HepG2 (cell line): Measurements from ENCODE around the gene AGXT. TPM values are rescaled to one million over a fixed set of nuclear protein-coding genes. Genes with fewer than 3 reads are reported as not detected.

Source experiments
- ATAC-seq: fragments of 200-7000 bp; cut with Tn5 transposase; 3 replicates; pipeline ENCODE4 v1.9.1; 2020; ENCODE audit warnings: mild to moderate bottlenecking, moderate library complexity
- BruUV-seq: library from RNA; stranded (reverse); fragments of 400-500 nt; replicated peaks from 2 replicates; lab custom pipeline; 2021; lab: Mats Ljungman, UMichigan
- CTCF ChIA-PET: fragments of 300-600 bp; formaldehyde crosslinking; extraction: SDS; loops from one replicate; lab custom pipeline; 2021; ENCODE audit warnings: low total read pairs, inconsistent platforms, low intra/inter-chr PET ratio; lab: Yijun Ruan, JAX
- POLR2A ChIA-PET: fragments of 350-600 bp; sonication (Branson Sonifier 250); formaldehyde crosslinking; loops from one replicate; lab custom pipeline; 2020; ENCODE audit warnings: antibody characterized with exemption, inconsistent platforms; lab: Yijun Ruan, JAX
- DNase-seq: peaks from one replicate; pipeline ENCODE4 v3.0.0-alpha.2; 2015; ENCODE audit warnings: low spot score
- FAIRE-seq: peaks from 3 replicates; lab custom pipeline; 2011; peaks lifted over from hg19 to GRCh38; lab: Jason Lieb, UNC
- H2AFZ ChIP-seq: one replicate; pipeline ENCODE4 v1.6.1; 2011; ENCODE audit warnings: low read length, inconsistent platforms
- H3K27ac ChIP-seq: fragments of 300-600 bp; 3 replicates; pipeline ENCODE4 v1.8.0; 2011; ENCODE audit warnings: mixed run types, mild to moderate bottlenecking, mixed read lengths, low read length, inconsistent platforms; ENCODE audit not compliant: insufficient read depth; ENCODE audit errors: extremely low read length
- H3K27me3 ChIP-seq, 2 experiments: fragments of 200-600 bp in 1 of 2; 2 replicates in 1 of 2; 3 replicates in 1 of 2; pipeline versions ENCODE4 v1.6.0 to v1.8.0; 2011; ENCODE audit warnings: low read length in 2 of 2, mild to moderate bottlenecking in 2 of 2, moderate library complexity in 2 of 2, inconsistent platforms in 1 of 2; ENCODE audit not compliant: insufficient read depth in 2 of 2, control insufficient read depth in 1 of 2
- H3K36me3 ChIP-seq, 2 experiments: fragments of 200-600 bp in 1 of 2; replicated peaks in 1 of 2; 2 replicates in 1 of 2; 3 replicates in 1 of 2; pipeline versions ENCODE4 v1.5.1 to v1.8.0; 2011; ENCODE audit warnings: low read length in 2 of 2, inconsistent platforms in 1 of 2; ENCODE audit not compliant: insufficient read depth in 2 of 2, control insufficient read depth in 1 of 2
- H3K4me1 ChIP-seq: 2 replicates; pipeline ENCODE4 v1.5.1; 2012; ENCODE audit warnings: low read length, inconsistent platforms; ENCODE audit not compliant: insufficient read depth
- H3K4me2 ChIP-seq: 2 replicates; pipeline ENCODE4 v1.6.0; 2011; ENCODE audit warnings: low read depth, low read length, inconsistent platforms
- H3K4me3 ChIP-seq, 3 experiments: fragments of 200-600 bp in 1 of 3; sonication (generic), shearing (Covaris generic) in 1 of 3; replicated peaks in 1 of 3; 2 replicates each; pipeline ENCODE4 v1.5.1; 2011 to 2016; ENCODE audit warnings: low read length in 3 of 3, inconsistent platforms in 2 of 3, low read depth in 2 of 3, mild to moderate bottlenecking in 2 of 3, control low read depth in 1 of 3, mixed read lengths in 1 of 3; ENCODE audit not compliant: insufficient read depth in 1 of 3
- H3K79me2 ChIP-seq: one replicate; pipeline ENCODE4 v1.6.1; 2011; ENCODE audit warnings: low read length, inconsistent platforms; ENCODE audit not compliant: insufficient read depth
- H3K9ac ChIP-seq: 2 replicates; pipeline ENCODE4 v1.6.0; 2011; ENCODE audit warnings: mild to moderate bottlenecking, low read depth, low read length, inconsistent platforms; ENCODE audit not compliant: insufficient read depth
- H3K9me3 ChIP-seq: 2 replicates; pipeline ENCODE4 v1.5.1; 2012; ENCODE audit warnings: mild to moderate bottlenecking, low read length
- H4K20me1 ChIP-seq: 2 replicates; pipeline ENCODE4 v1.6.0; 2011; ENCODE audit warnings: inconsistent platforms, mild to moderate bottlenecking, low read length, moderate library complexity; ENCODE audit not compliant: insufficient read depth
- EZH2 ChIP-seq: conservative IDR thresholded peaks from 2 replicates; pipeline ENCODE4 v1.6.1; 2012; ENCODE audit warnings: mild to moderate bottlenecking, low read depth, low read length, moderate library complexity
- HDAC6 ChIP-seq: fragments of 200-600 bp; sonication (generic); IDR thresholded peaks from 2 replicates; pipeline ENCODE4 v1.7.0; 2017; ENCODE audit warnings: mild to moderate bottlenecking, antibody characterized with exemption, low read length, low read depth
- PRDM15 ChIP-seq: sonication (generic); formaldehyde crosslinking; IDR thresholded peaks from 2 replicates; pipeline ENCODE4 v1.4.0; 2020; ENCODE audit warnings: missing genetic modification reagents
- SIN3B ChIP-seq: fragments of 150-350 bp; IDR thresholded peaks from 2 replicates; pipeline ENCODE4 v1.6.1; 2014; ENCODE audit warnings: low read length
- ZFP37 ChIP-seq: sonication (generic); formaldehyde crosslinking; IDR thresholded peaks from 2 replicates; pipeline ENCODE4 v1.4.0; 2020; ENCODE audit warnings: missing genetic modification reagents, borderline replicate concordance
- ZNF672 ChIP-seq: sonication (generic); formaldehyde crosslinking; IDR thresholded peaks from 2 replicates; pipeline ENCODE4 v1.8.1; 2022; ENCODE audit warnings: missing genetic modification reagents
- WGBS: methylation state at CpG from one replicate; pipeline ENCODE4 v1.1.6; 2017; ENCODE audit warnings: low lambda C conversion rate; 5-methylcytosine and 5-hydroxymethylcytosine counted together
- in situ Hi-C: cut with HindIII; loops from 2 replicates; pipeline ENCODE4 v1.10.0; 2017; ENCODE audit warnings: low pct_unique_long_range_greater_than_20kb; ENCODE audit not compliant: extremely low pct_ligation_motif_present
- intact Hi-C: fragments of 100-400 bp; cut with micrococcal nuclease; formaldehyde crosslinking; loops from one replicate; pipeline ENCODE4 v1.10.0; 2022; ENCODE audit not compliant: unreplicated experiment
- polyA plus RNA-seq, 8 experiments: library from polyadenylated mRNA; depleted of rRNA in 3 of 8; stranded (reverse) in 7 of 8; unstranded in 1 of 8; fragments of >200 nt; fragmentation: Illumina TruSeq in 4 of 8; extraction: Trizol in 4 of 8; gene quantifications; 2 replicates each; pipeline versions ENCODE4 v1.2.1 to v1.2.3, GENCODE V29; 2011 to 2016; ENCODE audit warnings: low read depth in 4 of 8, missing spikeins in 1 of 8, mixed read lengths in 1 of 8; ENCODE audit not compliant: insufficient read depth in 1 of 8
- total RNA-seq, 5 experiments: library from RNA; depleted of rRNA; stranded (reverse); fragments of >200 nt; fragmentation: Illumina TruSeq; extraction: Trizol; gene quantifications; 2 replicates each; pipeline ENCODE4 v1.2.3, GENCODE V29; 2016; ENCODE audit warnings: low read depth in 1 of 5
- TF ChIP-seq, protein P1 (sequence below): sonication (generic); formaldehyde crosslinking; IDR thresholded peaks from 2 replicates; pipeline ENCODE4 v1.4.0; 2020; ENCODE audit warnings: missing genetic modification reagents, borderline replicate concordance
- TF ChIP-seq, protein P2 (sequence below): sonication (generic); formaldehyde crosslinking; IDR thresholded peaks from 2 replicates; pipeline ENCODE4 v1.5.0; 2020; ENCODE audit warnings: missing genetic modification reagents

Gene AGXT
- total and polyA plus RNA-seq, 2 of the 13 experiments (the other 11 are each of a cell fraction or from before 2014, with no cell fraction given): 41.9 to 96.1 TPM

DNA sequence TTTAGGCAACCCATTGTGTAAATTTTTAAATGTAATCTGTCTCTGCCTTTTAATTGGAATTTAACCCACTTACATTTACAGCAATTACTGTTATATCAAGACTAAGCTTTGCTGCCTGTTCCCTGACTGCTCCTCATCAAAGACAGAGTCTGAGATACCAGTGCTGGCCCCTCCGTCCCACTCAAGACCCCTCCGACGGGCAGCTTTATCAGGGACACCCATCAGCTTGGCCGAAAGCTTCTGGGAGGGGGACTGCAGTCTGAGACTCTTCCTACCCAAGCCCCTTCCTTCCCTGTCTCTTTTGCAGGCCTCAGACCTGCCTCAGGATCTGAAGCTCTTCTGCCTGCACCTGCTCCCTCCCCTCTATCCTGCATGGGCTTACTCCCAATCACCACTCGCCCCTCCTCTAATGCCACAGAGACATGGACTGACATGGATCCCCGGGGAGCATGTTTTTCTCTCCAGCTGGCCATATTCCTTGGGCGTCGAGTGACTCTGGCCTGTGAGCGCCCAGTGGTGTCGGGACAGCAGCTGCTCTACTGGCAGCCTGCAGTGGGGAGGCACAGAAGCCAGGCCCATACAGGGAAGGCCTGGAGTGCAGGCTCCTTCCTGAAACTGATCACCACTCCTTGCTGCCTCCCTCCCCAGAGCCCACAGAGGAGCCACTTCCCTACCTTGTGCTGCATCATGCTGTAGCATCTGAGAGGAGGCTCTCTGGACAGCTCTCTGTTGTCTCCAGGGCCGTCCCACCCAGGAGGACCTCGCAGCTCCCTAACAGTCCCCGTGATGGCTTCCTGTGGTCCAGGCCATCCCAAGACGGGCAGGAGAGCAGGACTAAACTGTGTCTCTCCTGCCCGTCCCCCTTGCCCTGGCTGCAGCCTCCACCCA is 44.9 kb upstream of the AGXT start:
- WGBS: 8% methylated on average over 13 of the region's 15 CpGs
- intact Hi-C loops (no loop called here), in situ Hi-C loops (no loop called here)
- no peak for ATAC-seq
- BruUV-seq: no TSS peak
- H3K79me2 ChIP-seq: no peaks in the 10 kb centered on the region
- H2AFZ ChIP-seq: no peak overlapping the region
- no peak overlapping the region for H3K9ac ChIP-seq
- no peaks in the 10 kb centered on the region; the same call in 1 of the 2 replicates for H4K20me1 ChIP-seq
- no peaks in the 10 kb centered on the region for H3K36me3 ChIP-seq
- DNase-seq: no peak
- no peak overlapping the region for H3K4me3 ChIP-seq
- CTCF ChIA-PET: no interaction called here
- peaks cover 14 to 85% of the 10 kb centered on the region in 2 experiments; a peak in 4 of 5 replicates for H3K27me3 ChIP-seq
- H3K27ac ChIP-seq: no peak overlapping the region
- FAIRE-seq: no peak
- POLR2A ChIA-PET: no interaction called here
- H3K9me3 ChIP-seq: no peaks in the 10 kb centered on the region
- no peaks in the 10 kb centered on the region for H3K4me1 ChIP-seq
- TF ChIP-seq, protein P1, sequence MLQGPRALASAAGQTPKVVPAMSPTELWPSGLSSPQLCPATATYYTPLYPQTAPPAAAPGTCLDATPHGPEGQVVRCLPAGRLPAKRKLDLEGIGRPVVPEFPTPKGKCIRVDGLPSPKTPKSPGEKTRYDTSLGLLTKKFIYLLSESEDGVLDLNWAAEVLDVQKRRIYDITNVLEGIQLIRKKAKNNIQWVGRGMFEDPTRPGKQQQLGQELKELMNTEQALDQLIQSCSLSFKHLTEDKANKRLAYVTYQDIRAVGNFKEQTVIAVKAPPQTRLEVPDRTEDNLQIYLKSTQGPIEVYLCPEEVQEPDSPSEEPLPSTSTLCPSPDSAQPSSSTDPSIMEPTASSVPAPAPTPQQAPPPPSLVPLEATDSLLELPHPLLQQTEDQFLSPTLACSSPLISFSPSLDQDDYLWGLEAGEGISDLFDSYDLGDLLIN: no peak
- TF ChIP-seq EZH2: peak; percentile 75; the same call in 1 of the 2 replicates
- TF ChIP-seq SIN3B: no peak
- TF ChIP-seq ZNF672 (CRISPR knock-in tag): no peak
- no peak for TF ChIP-seq HDAC6
- TF ChIP-seq PRDM15: no peak
- TF ChIP-seq, protein P2, sequence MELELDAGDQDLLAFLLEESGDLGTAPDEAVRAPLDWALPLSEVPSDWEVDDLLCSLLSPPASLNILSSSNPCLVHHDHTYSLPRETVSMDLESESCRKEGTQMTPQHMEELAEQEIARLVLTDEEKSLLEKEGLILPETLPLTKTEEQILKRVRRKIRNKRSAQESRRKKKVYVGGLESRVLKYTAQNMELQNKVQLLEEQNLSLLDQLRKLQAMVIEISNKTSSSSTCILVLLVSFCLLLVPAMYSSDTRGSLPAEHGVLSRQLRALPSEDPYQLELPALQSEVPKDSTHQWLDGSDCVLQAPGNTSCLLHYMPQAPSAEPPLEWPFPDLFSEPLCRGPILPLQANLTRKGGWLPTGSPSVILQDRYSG (CRISPR knock-in tag): no peak
- TF ChIP-seq ZFP37 (CRISPR knock-in tag): no peak
- H3K4me2 ChIP-seq: no peak overlapping the region
